HepG2 (cell line): ENCODE results near the gene CCDC57. TPM values are rescaled to one million over a fixed set of nuclear protein-coding genes. Genes with fewer than 3 reads are reported as not detected.

Experiments
- ISX ChIP-seq: sonication (generic); formaldehyde crosslinking; conservative IDR thresholded peaks from 2 replicates; pipeline ENCODE4 v1.5.0; 2020; ENCODE audit warnings: missing genetic modification reagents
- MIER3 ChIP-seq: IDR thresholded peaks from 2 replicates; pipeline ENCODE4 v1.6.1; 2016; ENCODE audit warnings: missing compliant biosample characterization, borderline replicate concordance
- SIN3B ChIP-seq: fragments of 150-350 bp; IDR thresholded peaks from 2 replicates; pipeline ENCODE4 v1.6.1; 2014; ENCODE audit warnings: low read length
- SNAPC5 ChIP-seq: sonication (generic); formaldehyde crosslinking; IDR thresholded peaks from 2 replicates; pipeline ENCODE4 v1.8.1; 2023; ENCODE audit warnings: mild to moderate bottlenecking, missing genetic modification reagents, borderline replicate concordance
- SOX13 ChIP-seq, 3 experiments: fragments of 450-650 bp in 1 of 3; sonication (generic) in 1 of 3; formaldehyde crosslinking in 1 of 3; IDR thresholded peaks in 2 of 3; conservative IDR thresholded peaks in 1 of 3; 2 replicates each; pipeline versions ENCODE4 v1.5.0 to v1.6.1; 2016 to 2020; ENCODE audit warnings: antibody characterized with exemption in 1 of 3, mild to moderate bottlenecking in 1 of 3, missing compliant biosample characterization in 1 of 3, missing genetic modification reagents in 1 of 3, moderate library complexity in 1 of 3
- ZNF513 ChIP-seq: sonication (generic); formaldehyde crosslinking; conservative IDR thresholded peaks from 2 replicates; pipeline ENCODE4 v1.5.0; 2020; ENCODE audit warnings: missing genetic modification reagents
- ZNF557 ChIP-seq: sonication (generic); formaldehyde crosslinking; IDR thresholded peaks from 2 replicates; pipeline ENCODE4 v1.4.0; 2020; ENCODE audit warnings: missing genetic modification reagents
- ZNF75D ChIP-seq: sonication (generic); formaldehyde crosslinking; IDR thresholded peaks from 2 replicates; pipeline ENCODE4 v1.8.1; 2023; ENCODE audit warnings: missing genetic modification reagents, mild to moderate bottlenecking, borderline replicate concordance
- polyA plus RNA-seq, 8 experiments: library from polyadenylated mRNA; depleted of rRNA in 3 of 8; stranded (reverse) in 7 of 8; unstranded in 1 of 8; fragments of >200 nt; fragmentation: Illumina TruSeq in 4 of 8; extraction: Trizol in 4 of 8; gene quantifications; 2 replicates each; pipeline versions ENCODE4 v1.2.1 to v1.2.3, GENCODE V29; 2011 to 2016; ENCODE audit warnings: low read depth in 4 of 8, missing spikeins in 1 of 8, mixed read lengths in 1 of 8; ENCODE audit not compliant: insufficient read depth in 1 of 8
- total RNA-seq, 5 experiments: library from RNA; depleted of rRNA; stranded (reverse); fragments of >200 nt; fragmentation: Illumina TruSeq; extraction: Trizol; gene quantifications; 2 replicates each; pipeline ENCODE4 v1.2.3, GENCODE V29; 2016; ENCODE audit warnings: low read depth in 1 of 5
- TF ChIP-seq, protein P1 (sequence below), 2 experiments: sonication (generic) in 1 of 2; formaldehyde crosslinking in 1 of 2; IDR thresholded peaks; 2 replicates each; pipeline versions ENCODE4 v1.6.1 to v1.9.0; 2014 to 2022; ENCODE audit warnings: antibody characterized with exemption in 1 of 2, borderline replicate concordance in 1 of 2, inconsistent platforms in 1 of 2, low read depth in 1 of 2, missing genetic modification reagents in 1 of 2
- TF ChIP-seq, protein P2 (sequence below): sonication (generic); formaldehyde crosslinking; IDR thresholded peaks from 2 replicates; pipeline ENCODE4 v1.9.0; 2021; ENCODE audit warnings: mild to moderate bottlenecking, missing genetic modification reagents

Gene CCDC57
- total and polyA plus RNA-seq, 2 of the 13 experiments (the other 11 are each of a cell fraction or from before 2014, with no cell fraction given), result 59.3 to 59.9 TPM

- no peak for TF ChIP-seq SNAPC5 (CRISPR knock-in tag)
- no peak for TF ChIP-seq SOX13 (IDR thresholded peaks at IDR 0.05)
- TF ChIP-seq SOX13 (CRISPR knock-in tag; conservative IDR thresholded peaks at IDR 0.05 in 1 of 2, IDR thresholded peaks at IDR 0.05 in 1 of 2), result peak in 1 of 2 experiments; percentile 88; a peak in 2 of 4 replicates
- TF ChIP-seq, protein P1, sequence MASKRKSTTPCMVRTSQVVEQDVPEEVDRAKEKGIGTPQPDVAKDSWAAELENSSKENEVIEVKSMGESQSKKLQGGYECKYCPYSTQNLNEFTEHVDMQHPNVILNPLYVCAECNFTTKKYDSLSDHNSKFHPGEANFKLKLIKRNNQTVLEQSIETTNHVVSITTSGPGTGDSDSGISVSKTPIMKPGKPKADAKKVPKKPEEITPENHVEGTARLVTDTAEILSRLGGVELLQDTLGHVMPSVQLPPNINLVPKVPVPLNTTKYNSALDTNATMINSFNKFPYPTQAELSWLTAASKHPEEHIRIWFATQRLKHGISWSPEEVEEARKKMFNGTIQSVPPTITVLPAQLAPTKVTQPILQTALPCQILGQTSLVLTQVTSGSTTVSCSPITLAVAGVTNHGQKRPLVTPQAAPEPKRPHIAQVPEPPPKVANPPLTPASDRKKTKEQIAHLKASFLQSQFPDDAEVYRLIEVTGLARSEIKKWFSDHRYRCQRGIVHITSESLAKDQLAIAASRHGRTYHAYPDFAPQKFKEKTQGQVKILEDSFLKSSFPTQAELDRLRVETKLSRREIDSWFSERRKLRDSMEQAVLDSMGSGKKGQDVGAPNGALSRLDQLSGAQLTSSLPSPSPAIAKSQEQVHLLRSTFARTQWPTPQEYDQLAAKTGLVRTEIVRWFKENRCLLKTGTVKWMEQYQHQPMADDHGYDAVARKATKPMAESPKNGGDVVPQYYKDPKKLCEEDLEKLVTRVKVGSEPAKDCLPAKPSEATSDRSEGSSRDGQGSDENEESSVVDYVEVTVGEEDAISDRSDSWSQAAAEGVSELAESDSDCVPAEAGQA (IDR thresholded peaks at IDR 0.05; ENCODE audit: low read depth), result no peak
- TF ChIP-seq, protein P1 (CRISPR knock-in tag; IDR thresholded peaks at IDR 0.05; ENCODE audit: borderline replicate concordance), result no peak
- no peak; the same call in 1 of the 2 replicates for TF ChIP-seq ISX
- TF ChIP-seq ZNF513 (CRISPR knock-in tag), result no peak
- peak; percentile 52; the same call in 1 of the 2 replicates for TF ChIP-seq ZNF75D
- TF ChIP-seq SIN3B, result peak; percentile 16; the same call in 1 of the 2 replicates
- peak; percentile 78; the same call in 1 of the 2 replicates for TF ChIP-seq MIER3 (CRISPR knock-in tag)
- TF ChIP-seq, protein P2, sequence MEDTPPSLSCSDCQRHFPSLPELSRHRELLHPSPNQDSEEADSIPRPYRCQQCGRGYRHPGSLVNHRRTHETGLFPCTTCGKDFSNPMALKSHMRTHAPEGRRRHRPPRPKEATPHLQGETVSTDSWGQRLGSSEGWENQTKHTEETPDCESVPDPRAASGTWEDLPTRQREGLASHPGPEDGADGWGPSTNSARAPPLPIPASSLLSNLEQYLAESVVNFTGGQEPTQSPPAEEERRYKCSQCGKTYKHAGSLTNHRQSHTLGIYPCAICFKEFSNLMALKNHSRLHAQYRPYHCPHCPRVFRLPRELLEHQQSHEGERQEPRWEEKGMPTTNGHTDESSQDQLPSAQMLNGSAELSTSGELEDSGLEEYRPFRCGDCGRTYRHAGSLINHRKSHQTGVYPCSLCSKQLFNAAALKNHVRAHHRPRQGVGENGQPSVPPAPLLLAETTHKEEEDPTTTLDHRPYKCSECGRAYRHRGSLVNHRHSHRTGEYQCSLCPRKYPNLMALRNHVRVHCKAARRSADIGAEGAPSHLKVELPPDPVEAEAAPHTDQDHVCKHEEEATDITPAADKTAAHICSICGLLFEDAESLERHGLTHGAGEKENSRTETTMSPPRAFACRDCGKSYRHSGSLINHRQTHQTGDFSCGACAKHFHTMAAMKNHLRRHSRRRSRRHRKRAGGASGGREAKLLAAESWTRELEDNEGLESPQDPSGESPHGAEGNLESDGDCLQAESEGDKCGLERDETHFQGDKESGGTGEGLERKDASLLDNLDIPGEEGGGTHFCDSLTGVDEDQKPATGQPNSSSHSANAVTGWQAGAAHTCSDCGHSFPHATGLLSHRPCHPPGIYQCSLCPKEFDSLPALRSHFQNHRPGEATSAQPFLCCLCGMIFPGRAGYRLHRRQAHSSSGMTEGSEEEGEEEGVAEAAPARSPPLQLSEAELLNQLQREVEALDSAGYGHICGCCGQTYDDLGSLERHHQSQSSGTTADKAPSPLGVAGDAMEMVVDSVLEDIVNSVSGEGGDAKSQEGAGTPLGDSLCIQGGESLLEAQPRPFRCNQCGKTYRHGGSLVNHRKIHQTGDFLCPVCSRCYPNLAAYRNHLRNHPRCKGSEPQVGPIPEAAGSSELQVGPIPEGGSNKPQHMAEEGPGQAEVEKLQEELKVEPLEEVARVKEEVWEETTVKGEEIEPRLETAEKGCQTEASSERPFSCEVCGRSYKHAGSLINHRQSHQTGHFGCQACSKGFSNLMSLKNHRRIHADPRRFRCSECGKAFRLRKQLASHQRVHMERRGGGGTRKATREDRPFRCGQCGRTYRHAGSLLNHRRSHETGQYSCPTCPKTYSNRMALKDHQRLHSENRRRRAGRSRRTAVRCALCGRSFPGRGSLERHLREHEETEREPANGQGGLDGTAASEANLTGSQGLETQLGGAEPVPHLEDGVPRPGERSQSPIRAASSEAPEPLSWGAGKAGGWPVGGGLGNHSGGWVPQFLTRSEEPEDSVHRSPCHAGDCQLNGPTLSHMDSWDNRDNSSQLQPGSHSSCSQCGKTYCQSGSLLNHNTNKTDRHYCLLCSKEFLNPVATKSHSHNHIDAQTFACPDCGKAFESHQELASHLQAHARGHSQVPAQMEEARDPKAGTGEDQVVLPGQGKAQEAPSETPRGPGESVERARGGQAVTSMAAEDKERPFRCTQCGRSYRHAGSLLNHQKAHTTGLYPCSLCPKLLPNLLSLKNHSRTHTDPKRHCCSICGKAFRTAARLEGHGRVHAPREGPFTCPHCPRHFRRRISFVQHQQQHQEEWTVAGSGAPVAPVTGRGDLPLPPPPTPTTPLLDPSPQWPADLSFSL (CRISPR knock-in tag), result no peak
- no peak for TF ChIP-seq ZNF557 (CRISPR knock-in tag)
Measured at GRCh38 chr17:82103553-82104451, 108.8 kb downstream of the CCDC57 start (continued).
